Mucosa of descending colon (tissue), 3 donors: ENCODE data around the gene CCDC195. TPM values are rescaled to one million over a fixed set of nuclear protein-coding genes. Genes with fewer than 3 reads are reported as not detected.

Experiments
- ATAC-seq: fragments of 200-7000 bp; cut with Tn5 transposase; one replicate; pipeline ENCODE4 v1.9.1; 2020; ENCODE audit warnings: mild to moderate bottlenecking, moderate library complexity
- DNase-seq, 3 donors: peaks; one replicate each; pipeline ENCODE4 v3.0.0-alpha.2; 2020
- H3K36me3 ChIP-seq: fragments of 200-600 bp; one replicate; pipeline ENCODE4 v1.8.0; 2021; ENCODE audit warnings: low read depth, mild to moderate bottlenecking
- H3K4me1 ChIP-seq: fragments of 200-600 bp; one replicate; pipeline ENCODE4 v1.8.0; 2021; ENCODE audit warnings: low read depth, mild to moderate bottlenecking
- H3K4me3 ChIP-seq: fragments of 200-600 bp; one replicate; pipeline ENCODE4 v1.8.0; 2021; ENCODE audit warnings: mild to moderate bottlenecking
- H3K9me3 ChIP-seq: fragments of 200-600 bp; one replicate; pipeline ENCODE4 v1.8.0; 2021; ENCODE audit warnings: mild to moderate bottlenecking
- CTCF ChIP-seq: fragments of 200-600 bp; IDR thresholded peaks from one replicate; pipeline ENCODE4 v1.8.0; 2022; ENCODE audit warnings: antibody characterized with exemption, mild to moderate bottlenecking
- intact Hi-C, 2 donors: fragments of 100-400 bp; cut with DNase I in 1 of 2; cut with micrococcal nuclease in 1 of 2; formaldehyde crosslinking; loops; one replicate each; pipeline versions ENCODE4 v1.11.0 to v1.11.1; 2022; cut with DNase I, micrococcal nuclease
- total RNA-seq, 3 donors: library from RNA; stranded (reverse); fragmentation: NEBNext Ultra II Directional in 2 of 3; extraction: Animal tissue kit (Norgen Biotek cat#: 25700) in 2 of 3; gene quantifications; one replicate each; pipeline versions ENCODE4 v1.2.1 to v1.2.4, GENCODE V29; 2021 to 2023
- donor health status: DM: no; HTN: no; CAD: no; lungs with moderate emphysema.
- donor health status: DM: no; HTN: no; CAD: no.
- donor health status: DM: no; HTN: yes; CAD: no.

The CCDC195 gene
- total RNA-seq, 3 donors from 2014 or later, result not detected

- H3K9me3 ChIP-seq, result peaks cover 5% of the 10 kb centered on the region
- H3K4me3 ChIP-seq, result no peak overlapping the region
- no peaks in the 10 kb centered on the region for H3K4me1 ChIP-seq
- TF ChIP-seq CTCF, result no peak
- ATAC-seq, result no peak
- intact Hi-C loops, result no loop called here
- H3K36me3 ChIP-seq, result no peaks in the 10 kb centered on the region
- no peak for DNase-seq
These were observed 8.2 kb upstream of the CCDC195 start for GRCh38 chr2:224724331-224724730.

- intact Hi-C loops, result no loop called here
- DNase-seq (no peak), ATAC-seq (no peak)
- Histone ChIP-seq H3K36me3 (no peaks in the 10 kb centered on the region), H3K4me1 (no peaks in the 10 kb centered on the region), H3K4me3 (no peak overlapping the region), H3K9me3 (peaks cover 5% of the 10 kb centered on the region)
- no peak for TF ChIP-seq CTCF
These were observed 7.5 kb upstream of the CCDC195 start for GRCh38 chr2:224723586-224724217.

GRCh38 chr2:224722770-224723169, 6.6 kb upstream of the CCDC195 start:
- no peak for TF ChIP-seq CTCF
- DNase-seq (no peak), ATAC-seq (no peak)
- Histone ChIP-seq H3K4me3 (no peak overlapping the region), H3K9me3 (no peaks in the 10 kb centered on the region), H3K4me1 (no peaks in the 10 kb centered on the region), H3K36me3 (no peaks in the 10 kb centered on the region)
- intact Hi-C loops, result no loop called here

GRCh38 chr2:224722250-224722649, 6.1 kb upstream of the CCDC195 start:
- no peak for TF ChIP-seq CTCF
- H3K36me3 ChIP-seq, result no peaks in the 10 kb centered on the region
- intact Hi-C loops, result no loop called here
- no peaks in the 10 kb centered on the region for H3K4me1 ChIP-seq
- H3K9me3 ChIP-seq, result no peaks in the 10 kb centered on the region
- no peak overlapping the region for H3K4me3 ChIP-seq
- DNase-seq (no peak), ATAC-seq (no peak)

- no peak for ATAC-seq
- Histone ChIP-seq H3K4me1 (no peaks in the 10 kb centered on the region), H3K4me3 (no peak overlapping the region), H3K36me3 (no peaks in the 10 kb centered on the region), H3K9me3 (no peaks in the 10 kb centered on the region)
- TF ChIP-seq CTCF, result no peak
- no peak for DNase-seq
- intact Hi-C loops, result no loop called here
These were observed 756 bp upstream of the CCDC195 start for GRCh38 chr2:224716921-224717320.
